ENCODE results near the gene TANK.
"Not testable (repeated sequence)": the region's sequence is repeated elsewhere in the genome, so short reads cannot be mapped to it uniquely, and the experiment has no call there.

DNA sequence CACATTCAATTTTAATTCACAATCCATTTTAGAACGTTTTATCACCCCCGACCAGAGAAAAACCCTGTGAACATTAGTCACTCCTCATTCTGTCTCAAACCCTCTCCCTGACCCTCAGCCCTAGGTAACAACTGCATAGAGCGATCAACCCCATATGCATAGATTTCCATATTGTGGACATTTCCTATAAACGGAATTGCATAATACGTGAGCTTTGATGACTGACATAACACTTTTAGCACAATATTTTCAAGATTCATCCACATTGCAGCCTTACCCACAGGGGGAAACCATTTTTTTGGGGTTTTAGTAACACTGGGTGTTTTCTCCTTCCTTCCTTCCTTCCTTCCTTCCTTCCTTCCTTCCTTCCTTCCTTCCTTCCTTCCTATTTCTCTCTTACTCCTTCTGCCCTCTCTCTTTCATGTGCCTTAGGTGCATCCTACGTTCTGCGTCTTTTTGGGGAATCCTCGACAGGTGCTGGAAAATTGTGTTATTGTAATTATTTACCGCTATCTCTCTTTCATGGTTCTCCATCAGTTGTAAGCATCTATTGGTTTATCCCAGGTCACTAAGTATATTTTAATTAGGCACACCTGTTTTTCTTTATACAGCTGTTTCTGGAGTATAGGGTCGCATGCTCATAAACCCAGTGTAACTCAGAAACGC lies 118.5 kb downstream of the TANK start:
- TF ChIP-seq POLR2A (IDR thresholded peaks at IDR 0.05) = not testable (repeated sequence)
- TF ChIP-seq, protein P1, sequence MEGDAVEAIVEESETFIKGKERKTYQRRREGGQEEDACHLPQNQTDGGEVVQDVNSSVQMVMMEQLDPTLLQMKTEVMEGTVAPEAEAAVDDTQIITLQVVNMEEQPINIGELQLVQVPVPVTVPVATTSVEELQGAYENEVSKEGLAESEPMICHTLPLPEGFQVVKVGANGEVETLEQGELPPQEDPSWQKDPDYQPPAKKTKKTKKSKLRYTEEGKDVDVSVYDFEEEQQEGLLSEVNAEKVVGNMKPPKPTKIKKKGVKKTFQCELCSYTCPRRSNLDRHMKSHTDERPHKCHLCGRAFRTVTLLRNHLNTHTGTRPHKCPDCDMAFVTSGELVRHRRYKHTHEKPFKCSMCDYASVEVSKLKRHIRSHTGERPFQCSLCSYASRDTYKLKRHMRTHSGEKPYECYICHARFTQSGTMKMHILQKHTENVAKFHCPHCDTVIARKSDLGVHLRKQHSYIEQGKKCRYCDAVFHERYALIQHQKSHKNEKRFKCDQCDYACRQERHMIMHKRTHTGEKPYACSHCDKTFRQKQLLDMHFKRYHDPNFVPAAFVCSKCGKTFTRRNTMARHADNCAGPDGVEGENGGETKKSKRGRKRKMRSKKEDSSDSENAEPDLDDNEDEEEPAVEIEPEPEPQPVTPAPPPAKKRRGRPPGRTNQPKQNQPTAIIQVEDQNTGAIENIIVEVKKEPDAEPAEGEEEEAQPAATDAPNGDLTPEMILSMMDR (IDR thresholded peaks at IDR 0.05) = not testable (repeated sequence)

Measured in body of pancreas (tissue), 4 donors.